Lower lobe of right lung (tissue), 2 donors: ENCODE data around the gene LRTM1. TPM values are rescaled to one million over a fixed set of nuclear protein-coding genes. Genes with fewer than 3 reads are reported as not detected.

Experiments used
- ATAC-seq, 2 donors: fragments of 200-7000 bp; cut with Tn5 transposase; one replicate each; pipeline ENCODE4 v1.9.1; 2020 to 2022; ENCODE audit warnings: mild to moderate bottlenecking in 2 of 2, moderate library complexity in 2 of 2
- DNase-seq: peaks from one replicate; pipeline ENCODE4 v3.0.0-alpha.2; 2020
- H3K27ac ChIP-seq: fragments of 200-600 bp; one replicate; pipeline ENCODE4 v1.8.0; 2022
- H3K27me3 ChIP-seq: fragments of 200-600 bp; one replicate; pipeline ENCODE4 v1.8.0; 2022; ENCODE audit warnings: low read depth
- H3K36me3 ChIP-seq: fragments of 200-600 bp; one replicate; pipeline ENCODE4 v1.8.0; 2022; ENCODE audit warnings: mild to moderate bottlenecking
- H3K4me1 ChIP-seq: fragments of 200-600 bp; one replicate; pipeline ENCODE4 v1.8.0; 2022
- H3K4me3 ChIP-seq: fragments of 200-600 bp; one replicate; pipeline ENCODE4 v1.8.0; 2022; ENCODE audit warnings: mild to moderate bottlenecking
- H3K9me3 ChIP-seq: fragments of 200-600 bp; one replicate; pipeline ENCODE4 v1.8.0; 2022
- CTCF ChIP-seq: fragments of 200-600 bp; IDR thresholded peaks from one replicate; pipeline ENCODE4 v1.8.0; 2022; ENCODE audit warnings: antibody characterized with exemption, mild to moderate bottlenecking
- intact Hi-C: fragments of 100-400 bp; cut with DNase I; formaldehyde crosslinking; loops from one replicate; pipeline ENCODE4 v1.11.0; 2022
- long read RNA-seq: library from polyadenylated mRNA; unstranded; transcript quantifications from one replicate; pipeline ENCODE4 v2.0.0, GENCODE V29; 2021
- total RNA-seq: library from RNA; stranded (reverse); fragmentation: NEBNext Ultra II Directional; extraction: Animal tissue kit (Norgen Biotek cat#: 25700); gene quantifications from one replicate; pipeline ENCODE4 v1.2.1, GENCODE V29; 2021
- donor health status: DM: no; HTN: yes; CAD: no; lungs with severe emphysema.

The LRTM1 gene
- not detected for total RNA-seq
- long read RNA-seq, partial matches to known transcripts = 0 of 2 reads
- long read RNA-seq, other reads (novel, unspliced or antisense) = 2 of 2 reads

- no peak within 1 kb of the TSS for H3K27ac ChIP-seq
- no peaks in the 10 kb centered on the region for H3K9me3 ChIP-seq
- ATAC-seq = no peak
- intact Hi-C loops = no loop called here
- TF ChIP-seq CTCF = no peak
- H3K4me3 ChIP-seq = no peak within 1 kb of the TSS
- no peaks in the 10 kb centered on the region for H3K4me1 ChIP-seq
- no peaks in the 10 kb centered on the region for H3K36me3 ChIP-seq
- DNase-seq = no peak
- no peaks in the 10 kb centered on the region for H3K27me3 ChIP-seq
Measured at GRCh38 chr3:54928046-54928770, at the start of gene LRTM1. TSS of gene LRTM1 (minus strand) at chr3:54928059. CDS start at chr3:54927911, 148 bp downstream.

DNA sequence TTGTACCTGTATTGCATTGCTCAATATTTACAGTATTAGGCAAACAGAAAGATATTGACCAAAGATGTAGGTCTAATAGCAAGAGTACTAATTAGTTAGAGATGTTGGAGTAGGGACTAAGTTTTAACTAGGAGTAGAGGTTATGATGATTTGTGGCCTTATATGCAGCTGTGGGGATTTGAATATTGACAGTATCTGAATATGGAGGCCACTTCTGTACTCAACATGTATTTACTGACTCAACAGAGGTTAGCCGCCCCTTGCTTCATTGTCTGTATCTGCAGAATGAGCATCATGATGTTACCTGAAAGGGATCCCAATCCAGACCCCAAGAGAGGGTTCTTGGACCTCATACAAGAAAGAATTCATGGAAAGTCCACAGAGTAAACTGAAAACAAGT, 49.6 kb upstream of the LRTM1 start:
- Histone ChIP-seq H3K4me1 (no peaks in the 10 kb centered on the region), H3K36me3 (no peaks in the 10 kb centered on the region), H3K27me3 (no peaks in the 10 kb centered on the region), H3K9me3 (no peaks in the 10 kb centered on the region), H3K27ac (no peak overlapping the region), H3K4me3 (no peak overlapping the region)
- intact Hi-C loops = no loop called here
- no peak for TF ChIP-seq CTCF
- DNase-seq (no peak), ATAC-seq (no peak)

DNA sequence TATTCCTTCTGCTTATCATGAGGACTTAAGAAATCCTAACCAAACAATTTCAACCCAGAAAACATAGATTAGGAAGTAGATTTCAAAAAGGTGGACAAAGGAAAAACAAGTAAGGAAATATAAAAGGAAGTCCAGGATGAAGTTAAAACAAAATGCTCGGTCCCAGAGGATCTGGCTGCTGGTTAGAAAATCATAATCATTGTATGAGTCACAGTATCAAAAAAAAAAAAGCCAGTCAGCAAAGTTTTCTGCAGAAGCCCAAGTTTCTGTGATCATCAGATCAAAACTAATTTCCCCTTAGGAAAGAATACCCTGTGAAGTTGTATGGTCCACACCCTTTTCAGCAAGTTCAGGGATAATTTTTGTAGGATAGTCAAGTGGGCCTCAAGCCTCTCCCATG, 43.0 kb upstream of the LRTM1 start:
- ATAC-seq = no peak
- Histone ChIP-seq H3K9me3 (no peaks in the 10 kb centered on the region), H3K27me3 (no peaks in the 10 kb centered on the region), H3K27ac (no peak overlapping the region), H3K4me1 (peaks cover 14% of the 10 kb centered on the region), H3K36me3 (no peaks in the 10 kb centered on the region), H3K4me3 (no peak overlapping the region)
- TF ChIP-seq CTCF = no peak
- DNase-seq = no peak
- intact Hi-C loops = no loop called here

- TF ChIP-seq CTCF = no peak
- Histone ChIP-seq H3K27ac (no peak overlapping the region), H3K9me3 (no peaks in the 10 kb centered on the region), H3K4me1 (peaks cover 14% of the 10 kb centered on the region), H3K4me3 (no peak overlapping the region), H3K36me3 (no peaks in the 10 kb centered on the region), H3K27me3 (no peaks in the 10 kb centered on the region)
- intact Hi-C loops = no loop called here
- DNase-seq = no peak
- no peak for ATAC-seq
Measured at GRCh38 chr3:54969652-54970051, 41.8 kb upstream of the LRTM1 start.

- intact Hi-C loops = no loop called here
- TF ChIP-seq CTCF = no peak
- no peaks in the 10 kb centered on the region for H3K36me3 ChIP-seq
- DNase-seq (no peak), ATAC-seq (no peak)
- H3K4me1 ChIP-seq = peaks cover 14% of the 10 kb centered on the region
- H3K4me3 ChIP-seq = no peak overlapping the region
- H3K9me3 ChIP-seq = no peaks in the 10 kb centered on the region
- H3K27me3 ChIP-seq = no peaks in the 10 kb centered on the region
- H3K27ac ChIP-seq = no peak overlapping the region
Measured at GRCh38 chr3:54968546-54969172, 40.8 kb upstream of the LRTM1 start.
